AG10803 (cell line): Measurements from ENCODE around the gene TNC.

ENCODE experiments used
- DNase-seq: peaks from one replicate; pipeline ENCODE4 v3.0.0; 2010; ENCODE audit warnings: low read depth
- H3K4me3 ChIP-seq: 2 replicates; pipeline ENCODE4 v1.5.1; 2011; ENCODE audit warnings: mild to moderate bottlenecking, low read length, control low read depth
- CTCF ChIP-seq: conservative IDR thresholded peaks from 2 replicates; pipeline ENCODE4 v1.5.1; 2011; ENCODE audit warnings: mild to moderate bottlenecking, low read length, control low read depth, inconsistent platforms

The TNC gene

GRCh38 chr9:115034801-115035200 is 83.2 kb downstream of the TNC start:
- H3K4me3 ChIP-seq = no peak overlapping the region
- DNase-seq = peak; percentile 92
- TF ChIP-seq CTCF = no peak

- TF ChIP-seq CTCF = no peak
- DNase-seq = no peak
- no peak overlapping the region for H3K4me3 ChIP-seq
These were observed 84.2 kb downstream of the TNC start for GRCh38 chr9:115033800-115034199.

GRCh38 chr9:115032296-115032695 is 85.7 kb downstream of the TNC start:
- DNase-seq = no peak
- H3K4me3 ChIP-seq = no peak overlapping the region
- TF ChIP-seq CTCF = no peak

GRCh38 chr9:115030006-115030405 is 88.0 kb downstream of the TNC start:
- no peak overlapping the region for H3K4me3 ChIP-seq
- no peak for TF ChIP-seq CTCF
- DNase-seq = no peak

GRCh38 chr9:115025721-115026120 is 92.2 kb downstream of the TNC start:
- no peak for DNase-seq
- no peak for TF ChIP-seq CTCF
- H3K4me3 ChIP-seq = no peak overlapping the region

- no peak for DNase-seq
- H3K4me3 ChIP-seq = no peak overlapping the region
- TF ChIP-seq CTCF = no peak
These were observed 92.9 kb downstream of the TNC start for GRCh38 chr9:115024925-115025535.

GRCh38 chr9:115022760-115023434 is 95.1 kb downstream of the TNC start:
- no peak overlapping the region for H3K4me3 ChIP-seq
- DNase-seq = peak; percentile 96
- no peak for TF ChIP-seq CTCF
